ENCODE measurements around the gene MATN3.

MATN3 gene

GRCh38 chr2:19973466-19973865, 39.0 kb downstream of the MATN3 start:
- Histone ChIP-seq H3K4me3 (ENCODE audit: low read length, poor library complexity, severe bottlenecking) (no peak overlapping the region), H3K27me3 (ENCODE audit: insufficient read depth, low read length, poor library complexity, severe bottlenecking) (no peaks in the 10 kb centered on the region), H2AFZ (ENCODE audit: low read length) (no peak overlapping the region), H4K20me1 (ENCODE audit: insufficient read depth, low read length, poor library complexity, severe bottlenecking) (no peaks in the 10 kb centered on the region), H3K9me2 (replicated peaks; ENCODE audit: low read depth, low read length) (no peaks in the 10 kb centered on the region), H3K36me3 (ENCODE audit: insufficient read depth, low read length) (no peaks in the 10 kb centered on the region), H3K79me2 (ENCODE audit: insufficient read depth, low read length) (no peaks in the 10 kb centered on the region), H3K9me3 (ENCODE audit: insufficient read depth, low read depth, low read length) (no peaks in the 10 kb centered on the region), H3K9ac (ENCODE audit: low read depth, low read length, poor library complexity, severe bottlenecking) (no peak overlapping the region), H3K4me2 (ENCODE audit: low read depth, low read length, poor library complexity, severe bottlenecking) (no peak overlapping the region), H3K4me1 (ENCODE audit: insufficient read depth, low read length, poor library complexity, severe bottlenecking) (peaks cover 31% of the 10 kb centered on the region), H3F3A (ENCODE audit: low read depth) (peaks cover 5% of the 10 kb centered on the region; the same call in 1 of the 2 replicates)
- no peak for TF ChIP-seq EZH2phosphoT487 (IDR thresholded peaks at IDR 0.05; ENCODE audit: borderline replicate concordance)

DNA sequence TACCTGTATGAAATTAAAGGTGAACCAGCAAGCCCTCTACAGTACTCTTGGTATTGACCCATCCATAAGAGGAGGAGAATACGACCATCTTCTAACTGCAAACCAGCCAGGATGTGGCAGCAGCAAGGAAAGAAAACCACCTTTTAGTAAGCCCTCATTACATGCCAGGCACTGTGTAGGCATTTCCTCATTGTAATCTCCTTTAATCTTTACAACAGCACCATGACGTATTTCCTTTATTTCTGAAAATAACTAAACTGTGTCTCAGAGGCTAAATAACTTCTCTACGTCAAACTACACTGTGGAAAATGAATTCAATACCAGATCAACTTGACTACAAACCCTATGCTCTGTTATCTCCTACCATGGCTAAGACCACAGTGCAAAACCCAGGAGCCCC, 40.8 kb downstream of the MATN3 start:
- peak overlapping the region; percentile 85 for H2AFZ ChIP-seq (ENCODE audit: low read length)
- H3K4me2 ChIP-seq (ENCODE audit: low read depth, low read length, poor library complexity, severe bottlenecking), result peak overlapping the region; percentile 69
- H4K20me1 ChIP-seq (ENCODE audit: insufficient read depth, low read length, poor library complexity, severe bottlenecking), result no peaks in the 10 kb centered on the region
- no peaks in the 10 kb centered on the region for H3K79me2 ChIP-seq (ENCODE audit: insufficient read depth, low read length)
- H3K4me1 ChIP-seq (ENCODE audit: insufficient read depth, low read length, poor library complexity, severe bottlenecking), result peaks cover 24% of the 10 kb centered on the region
- peaks cover 5% of the 10 kb centered on the region; the same call in 1 of the 2 replicates for H3F3A ChIP-seq (ENCODE audit: low read depth)
- no peaks in the 10 kb centered on the region for H3K9me2 ChIP-seq (replicated peaks; ENCODE audit: low read depth, low read length)
- no peaks in the 10 kb centered on the region for H3K9me3 ChIP-seq (ENCODE audit: insufficient read depth, low read depth, low read length)
- H3K9ac ChIP-seq (ENCODE audit: low read depth, low read length, poor library complexity, severe bottlenecking), result peak overlapping the region; percentile 42
- TF ChIP-seq EZH2phosphoT487 (IDR thresholded peaks at IDR 0.05; ENCODE audit: borderline replicate concordance) (no peak), CTCF (conservative IDR thresholded peaks at IDR 0.05; ENCODE audit: low read length) (no peak)
- no peaks in the 10 kb centered on the region for H3K27me3 ChIP-seq (ENCODE audit: insufficient read depth, low read length, poor library complexity, severe bottlenecking)
- peak overlapping the region; percentile 62 for H3K4me3 ChIP-seq (ENCODE audit: low read length, poor library complexity, severe bottlenecking)
- no peaks in the 10 kb centered on the region for H3K36me3 ChIP-seq (ENCODE audit: insufficient read depth, low read length)

DNA sequence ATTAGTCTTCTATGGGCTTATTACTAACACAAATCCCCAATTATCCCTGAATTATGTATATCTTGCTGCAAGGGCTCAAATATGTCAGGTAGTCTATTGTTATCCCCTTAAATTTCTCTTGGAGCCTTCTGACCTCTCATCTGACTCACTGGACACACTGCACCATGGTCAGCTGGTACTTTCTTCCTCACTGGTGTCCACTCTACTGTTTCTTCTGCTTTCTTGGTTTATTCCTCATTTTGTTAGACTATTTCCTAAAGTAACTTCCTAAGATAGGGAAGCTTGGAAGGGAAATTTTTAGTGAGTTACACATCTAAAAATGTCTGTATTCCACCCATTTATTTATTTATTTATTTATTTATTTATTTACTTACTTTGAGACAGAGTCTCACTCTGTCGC, 49.1 kb downstream of the MATN3 start:
- Histone ChIP-seq H3K9me3 (ENCODE audit: insufficient read depth, low read depth, low read length) (no peaks in the 10 kb centered on the region), H3K79me2 (ENCODE audit: insufficient read depth, low read length) (no peaks in the 10 kb centered on the region), H3K4me3 (ENCODE audit: low read length, poor library complexity, severe bottlenecking) (no peak overlapping the region), H3K27me3 (ENCODE audit: insufficient read depth, low read length, poor library complexity, severe bottlenecking) (no peaks in the 10 kb centered on the region), H2AFZ (ENCODE audit: low read length) (no peak overlapping the region), H3K36me3 (ENCODE audit: insufficient read depth, low read length) (no peaks in the 10 kb centered on the region), H3K9ac (ENCODE audit: low read depth, low read length, poor library complexity, severe bottlenecking) (no peak overlapping the region), H4K20me1 (ENCODE audit: insufficient read depth, low read length, poor library complexity, severe bottlenecking) (no peaks in the 10 kb centered on the region), H3K4me2 (ENCODE audit: low read depth, low read length, poor library complexity, severe bottlenecking) (no peak overlapping the region), H3K4me1 (ENCODE audit: insufficient read depth, low read length, poor library complexity, severe bottlenecking) (no peaks in the 10 kb centered on the region), H3F3A (ENCODE audit: low read depth) (no peaks in the 10 kb centered on the region), H3K9me2 (replicated peaks; ENCODE audit: low read depth, low read length) (no peaks in the 10 kb centered on the region)
- TF ChIP-seq CTCF (conservative IDR thresholded peaks at IDR 0.05; ENCODE audit: low read length), result no peak
- no peak for TF ChIP-seq EZH2phosphoT487 (IDR thresholded peaks at IDR 0.05; ENCODE audit: borderline replicate concordance)
